Measurements from ENCODE around the gene SORL1. TPM values are rescaled to one million over a fixed set of nuclear protein-coding genes. Genes with fewer than 3 reads are reported as not detected.

SORL1 gene
- total and polyA plus RNA-seq, 2 of the 13 experiments (the other 11 are each of a cell fraction or from before 2014, with no cell fraction given), result 21.3 to 148 TPM

DNA sequence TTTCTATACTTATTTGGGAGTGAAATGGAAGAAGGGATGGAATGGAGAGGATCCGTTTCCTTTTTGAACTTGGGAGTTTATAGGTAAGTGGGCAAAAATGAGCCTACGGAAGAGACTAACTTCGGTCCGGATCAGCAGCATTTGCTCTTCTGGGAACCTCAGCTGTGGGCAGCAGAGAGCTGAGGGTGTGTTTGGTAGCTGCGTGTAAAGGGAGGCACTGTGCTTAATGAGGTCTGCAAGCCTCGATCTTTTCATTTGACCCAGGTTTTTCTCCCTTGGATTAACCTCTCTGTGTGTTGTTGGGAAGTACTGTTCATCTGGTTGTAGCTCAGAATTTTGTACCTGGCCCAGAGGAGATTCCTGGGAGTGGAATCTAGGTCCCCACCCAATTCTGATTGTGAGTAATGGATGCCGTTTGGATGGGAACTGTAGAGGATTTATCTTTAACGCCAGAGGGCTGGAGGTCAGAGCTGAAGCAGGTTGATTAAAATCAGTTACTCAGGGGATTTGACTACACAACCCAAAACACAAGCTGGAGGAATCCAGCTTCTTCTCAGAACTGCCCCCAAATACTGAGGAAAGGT lies 202.2 kb downstream of the SORL1 start:
- no peak for ATAC-seq
- no TSS peak for BruUV-seq (replicated peaks)
- H2AFZ ChIP-seq (ENCODE audit: low read length), result peak overlapping the region; percentile 5
- 59% methylated on average over 8 of the region's 8 CpGs for WGBS (ENCODE audit: low lambda C conversion rate)
- CTCF ChIA-PET (ENCODE audit: low intra/inter-chr PET ratio, low total read pairs), result interaction anchor here (1.3 kb wide), 1 partner anchor 461 kb away, joined by 3 read pairs; no protein-coding TSS in a partner anchor
- no peaks in the 10 kb centered on the region for H4K20me1 ChIP-seq (ENCODE audit: insufficient read depth, low read length)
- in situ Hi-C loops (cut with HindIII; ENCODE audit: extremely low pct_ligation_motif_present, low pct_unique_long_range_greater_than_20kb) (loop anchor here (5.0 to 10.0 kb wide), 4 partner anchors 370 to 853 kb away; partner anchors contain the start of gene BLID), intact Hi-C loops (cut with micrococcal nuclease; ENCODE audit: unreplicated experiment) (no loop called here)
- H3K4me3 ChIP-seq (replicated peaks in 1 of 3; ENCODE audit: insufficient read depth in 1 of 3, low read depth in 2 of 3, low read length in 3 of 3), result peak overlapping the region; percentile 42 to 65 (median 56); a peak in 5 of 6 replicates
- H3K4me1 ChIP-seq (ENCODE audit: insufficient read depth, low read length), result peaks cover 51% of the 10 kb centered on the region
- no peaks in the 10 kb centered on the region for H3K9me3 ChIP-seq (ENCODE audit: low read length)
- H3K79me2 ChIP-seq (ENCODE audit: insufficient read depth, low read length), result no peaks in the 10 kb centered on the region
- H3K27ac ChIP-seq (ENCODE audit: extremely low read length, insufficient read depth, low read length), result no peak overlapping the region
- H3K9ac ChIP-seq (ENCODE audit: insufficient read depth, low read depth, low read length), result no peak overlapping the region; the same call in 1 of the 2 replicates
- no peak for DNase-seq (ENCODE audit: low spot score)
- H3K27me3 ChIP-seq (ENCODE audit: control insufficient read depth in 1 of 2, insufficient read depth in 2 of 2, low read length in 2 of 2), result peaks cover 0 to 12% of the 10 kb centered on the region in 2 experiments; a peak in 3 of 5 replicates
- H3K36me3 ChIP-seq (replicated peaks in 1 of 2; ENCODE audit: control insufficient read depth in 1 of 2, insufficient read depth in 2 of 2, low read length in 2 of 2), result no peaks in the 10 kb centered on the region
- TF ChIP-seq POGZ (CRISPR knock-in tag; IDR thresholded peaks at IDR 0.05) (no peak), ZNF138 (CRISPR knock-in tag; IDR thresholded peaks at IDR 0.05; ENCODE audit: low read depth) (no peak), ZNF251 (CRISPR knock-in tag; IDR thresholded peaks at IDR 0.05) (no peak), RARG (CRISPR knock-in tag; IDR thresholded peaks at IDR 0.05; ENCODE audit: low read depth) (no peak), ZNF713 (CRISPR knock-in tag; IDR thresholded peaks at IDR 0.05) (no peak), RBAK (CRISPR knock-in tag; IDR thresholded peaks at IDR 0.05) (no peak), ARNTL (CRISPR knock-in tag; IDR thresholded peaks at IDR 0.05) (0 out of 2 replicates have a peak, but pooled peaks have one; percentile 11), SOX5 (CRISPR knock-in tag; IDR thresholded peaks at IDR 0.05; ENCODE audit: borderline replicate concordance) (no peak)
- TF ChIP-seq, protein P1, sequence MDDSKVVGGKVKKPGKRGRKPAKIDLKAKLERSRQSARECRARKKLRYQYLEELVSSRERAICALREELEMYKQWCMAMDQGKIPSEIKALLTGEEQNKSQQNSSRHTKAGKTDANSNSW (CRISPR knock-in tag; IDR thresholded peaks at IDR 0.05; ENCODE audit: borderline replicate concordance), result no peak
- POLR2A ChIA-PET, result interaction anchor here (1.7 kb wide), 1 partner anchor 278 kb away, joined by 4 read pairs; no protein-coding TSS in a partner anchor
- FAIRE-seq, result no peak
- H3K4me2 ChIP-seq (ENCODE audit: low read depth, low read length), result peak overlapping the region; percentile 98

All from HepG2 (cell line).